GM19372 (cell line): Measurements from ENCODE around the gene GALNT17.

Source experiments
- ATAC-seq: cut with Tn5 transposase; IDR thresholded peaks from one replicate; pipeline ENCODE4 v1.9.1; 2021; ENCODE audit warnings: mild to moderate bottlenecking, low read depth, moderate library complexity; ENCODE audit not compliant: unreplicated experiment

Gene GALNT17

GRCh38 chr7:71132127-71132376 is at the start of gene GALNT17:
TSS of gene GALNT17 (plus strand) at chr7:71132144.
- ATAC-seq, result no peak

GRCh38 chr7:71095266-71095860 is 36.6 kb upstream of the GALNT17 start:
- ATAC-seq, result no peak

GRCh38 chr7:71096351-71096750 is 35.6 kb upstream of the GALNT17 start:
- ATAC-seq, result no peak

- ATAC-seq, result no peak
Observed at GRCh38 chr7:71106226-71106625, 25.7 kb upstream of the GALNT17 start.

GRCh38 chr7:71112436-71112835 is 19.5 kb upstream of the GALNT17 start:
- ATAC-seq, result no peak

- no peak for ATAC-seq
Observed at GRCh38 chr7:71120096-71120495, 11.8 kb upstream of the GALNT17 start.

- no peak for ATAC-seq
Observed at GRCh38 chr7:71129126-71129525, 2.8 kb upstream of the GALNT17 start.

- ATAC-seq, result no peak
Observed at GRCh38 chr7:71130031-71130679, 1.8 kb upstream of the GALNT17 start.

- ATAC-seq, result no peak
Observed at GRCh38 chr7:71131256-71132126, 453 bp upstream of the GALNT17 start.

- ATAC-seq, result no peak
Observed at GRCh38 chr7:71132377-71133231, 660 bp downstream of the GALNT17 start.

- ATAC-seq, result no peak
Observed at GRCh38 chr7:71133232-71133622, 1.3 kb downstream of the GALNT17 start.

GRCh38 chr7:71133856-71134255 is 1.9 kb downstream of the GALNT17 start:
- ATAC-seq, result no peak

GRCh38 chr7:71135116-71135515 is 3.2 kb downstream of the GALNT17 start:
- no peak for ATAC-seq

- ATAC-seq, result no peak
Observed at GRCh38 chr7:71135663-71136062, 3.7 kb downstream of the GALNT17 start.

GRCh38 chr7:71137479-71137878 is 5.5 kb downstream of the GALNT17 start:
- no peak for ATAC-seq

GRCh38 chr7:71140264-71140663 is 8.3 kb downstream of the GALNT17 start:
- no peak for ATAC-seq

GRCh38 chr7:71144963-71145362 is 13.0 kb downstream of the GALNT17 start:
- ATAC-seq, result no peak

- no peak for ATAC-seq
Observed at GRCh38 chr7:71145906-71146901, 14.3 kb downstream of the GALNT17 start.

- no peak for ATAC-seq
Observed at GRCh38 chr7:71148098-71148497, 16.2 kb downstream of the GALNT17 start.

GRCh38 chr7:71155236-71155635 is 23.3 kb downstream of the GALNT17 start:
- no peak for ATAC-seq
